HG03354 (cell line): ENCODE measurements around the gene LHPP.
"Not testable (repeated sequence)": the region's sequence is repeated elsewhere in the genome, so short reads cannot be mapped to it uniquely, and the experiment has no call there.

Experiments
- ATAC-seq: cut with Tn5 transposase; IDR thresholded peaks from one replicate; pipeline ENCODE4 v1.9.1; 2021; ENCODE audit warnings: mild to moderate bottlenecking; ENCODE audit not compliant: unreplicated experiment, poor library complexity, severe bottlenecking

The LHPP gene

GRCh38 chr10:124609698-124610097, 148.1 kb downstream of the LHPP start:
- no peak for ATAC-seq

- ATAC-seq = not testable (repeated sequence)
Measured at GRCh38 chr10:124610186-124610585, 148.6 kb downstream of the LHPP start.

GRCh38 chr10:124610851-124611250, 149.2 kb downstream of the LHPP start:
- not testable (repeated sequence) for ATAC-seq

GRCh38 chr10:124611738-124612137, 150.1 kb downstream of the LHPP start:
- no peak for ATAC-seq

GRCh38 chr10:124612611-124613498, 151.2 kb downstream of the LHPP start:
- peak; percentile 43 for ATAC-seq

- ATAC-seq = peak; percentile 50
Measured at GRCh38 chr10:124614003-124614659, 152.5 kb downstream of the LHPP start.

GRCh38 chr10:124615259-124615658, 153.6 kb downstream of the LHPP start:
- no peak for ATAC-seq

- ATAC-seq = no peak
Measured at GRCh38 chr10:124616040-124616835, 154.6 kb downstream of the LHPP start.

GRCh38 chr10:124616836-124617130, 155.2 kb downstream of the LHPP start:
- ATAC-seq = no peak

GRCh38 chr10:124618470-124619073, 156.9 kb downstream of the LHPP start:
- ATAC-seq = no peak

- peak; percentile 42 for ATAC-seq
Measured at GRCh38 chr10:124619195-124619594, 157.6 kb downstream of the LHPP start.

- peak; percentile 56 for ATAC-seq
Measured at GRCh38 chr10:124619802-124620490, 158.3 kb downstream of the LHPP start.

GRCh38 chr10:124621637-124622036, 160.0 kb downstream of the LHPP start:
- ATAC-seq = no peak

GRCh38 chr10:124622158-124622557, 160.5 kb downstream of the LHPP start:
- no peak for ATAC-seq

GRCh38 chr10:124622866-124623536, 161.4 kb downstream of the LHPP start:
- no peak for ATAC-seq

- no peak for ATAC-seq
Measured at GRCh38 chr10:124624006-124624405, 162.4 kb downstream of the LHPP start.

- ATAC-seq = no peak
Measured at GRCh38 chr10:124624466-124624865, 162.8 kb downstream of the LHPP start.

GRCh38 chr10:124624895-124625294, 163.3 kb downstream of the LHPP start:
- ATAC-seq = no peak

- ATAC-seq = no peak
Measured at GRCh38 chr10:124625831-124626238, 164.2 kb downstream of the LHPP start.
